ENCODE measurements around the gene FER.

DNA sequence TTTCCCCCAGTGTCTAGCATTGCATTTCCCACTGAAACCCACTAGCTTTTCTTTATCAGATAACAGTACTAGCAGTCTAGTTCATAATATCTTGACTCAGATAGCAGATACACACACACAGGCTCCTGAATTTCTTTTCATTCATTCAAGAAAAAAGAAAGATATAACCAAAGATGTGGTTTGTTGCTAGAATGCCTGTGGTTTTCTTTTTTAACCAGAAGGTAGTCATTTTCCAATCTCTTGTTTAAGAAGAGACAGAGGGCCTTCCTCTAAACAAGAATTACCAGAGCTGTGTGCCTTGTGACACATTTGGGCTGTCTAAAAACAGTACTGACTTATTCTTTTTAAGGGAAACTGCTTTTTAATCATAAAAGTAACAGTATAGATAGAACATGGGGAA, 494.8 kb downstream of the FER start:
- TF ChIP-seq, protein P1, sequence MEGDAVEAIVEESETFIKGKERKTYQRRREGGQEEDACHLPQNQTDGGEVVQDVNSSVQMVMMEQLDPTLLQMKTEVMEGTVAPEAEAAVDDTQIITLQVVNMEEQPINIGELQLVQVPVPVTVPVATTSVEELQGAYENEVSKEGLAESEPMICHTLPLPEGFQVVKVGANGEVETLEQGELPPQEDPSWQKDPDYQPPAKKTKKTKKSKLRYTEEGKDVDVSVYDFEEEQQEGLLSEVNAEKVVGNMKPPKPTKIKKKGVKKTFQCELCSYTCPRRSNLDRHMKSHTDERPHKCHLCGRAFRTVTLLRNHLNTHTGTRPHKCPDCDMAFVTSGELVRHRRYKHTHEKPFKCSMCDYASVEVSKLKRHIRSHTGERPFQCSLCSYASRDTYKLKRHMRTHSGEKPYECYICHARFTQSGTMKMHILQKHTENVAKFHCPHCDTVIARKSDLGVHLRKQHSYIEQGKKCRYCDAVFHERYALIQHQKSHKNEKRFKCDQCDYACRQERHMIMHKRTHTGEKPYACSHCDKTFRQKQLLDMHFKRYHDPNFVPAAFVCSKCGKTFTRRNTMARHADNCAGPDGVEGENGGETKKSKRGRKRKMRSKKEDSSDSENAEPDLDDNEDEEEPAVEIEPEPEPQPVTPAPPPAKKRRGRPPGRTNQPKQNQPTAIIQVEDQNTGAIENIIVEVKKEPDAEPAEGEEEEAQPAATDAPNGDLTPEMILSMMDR (IDR thresholded peaks at IDR 0.05 in 8 of 11, conservative IDR thresholded peaks at IDR 0.05 in 3 of 11): no peak
- no peak for TF ChIP-seq POLR2A (IDR thresholded peaks at IDR 0.05)
